ENCODE data around the gene PRR11.
"Not testable (repeated sequence)": the region's sequence is repeated elsewhere in the genome, so short reads cannot be mapped to it uniquely, and the experiment has no call there.

PRR11 gene

GRCh38 chr17:59155439-59156177 is at the start of gene PRR11:
PRR11 (plus strand) TSS chr17:59155746; CDS start chr17:59169753, 14,007 bp downstream.
- peak; percentile 70 to 82 for DNase-seq (ENCODE audit: low read depth in 2 of 2)

DNA sequence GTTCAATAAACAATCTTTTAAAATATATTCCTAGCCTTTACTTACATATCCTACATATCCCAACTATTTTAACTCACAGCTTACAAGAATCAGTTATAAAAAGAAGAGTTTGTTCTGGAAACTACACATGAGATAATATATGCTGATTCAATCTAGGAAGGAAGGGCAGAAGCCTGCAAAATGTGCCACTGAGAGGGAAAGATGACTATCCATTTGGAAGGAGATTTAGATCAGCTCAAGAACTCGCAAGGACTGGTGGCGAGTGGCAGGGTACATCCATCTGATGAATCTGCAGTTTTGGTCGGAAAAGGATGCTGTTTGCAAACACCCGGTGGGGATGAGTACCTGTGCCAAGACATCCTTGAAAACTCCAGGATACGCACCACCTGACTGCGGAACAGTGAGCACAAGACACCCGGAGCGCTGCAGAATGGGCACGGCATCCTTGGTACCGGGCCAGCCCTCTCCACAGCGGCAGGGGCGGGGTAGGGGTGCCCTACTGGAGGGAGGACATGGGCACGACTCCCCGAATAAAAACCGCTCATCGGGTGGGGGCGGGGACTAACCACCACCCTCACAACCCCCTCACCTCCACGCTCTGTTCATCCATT is 49.6 kb upstream of the PRR11 start:
- peak; percentile 47 to 57 for DNase-seq (ENCODE audit: low read depth in 2 of 2)

DNA sequence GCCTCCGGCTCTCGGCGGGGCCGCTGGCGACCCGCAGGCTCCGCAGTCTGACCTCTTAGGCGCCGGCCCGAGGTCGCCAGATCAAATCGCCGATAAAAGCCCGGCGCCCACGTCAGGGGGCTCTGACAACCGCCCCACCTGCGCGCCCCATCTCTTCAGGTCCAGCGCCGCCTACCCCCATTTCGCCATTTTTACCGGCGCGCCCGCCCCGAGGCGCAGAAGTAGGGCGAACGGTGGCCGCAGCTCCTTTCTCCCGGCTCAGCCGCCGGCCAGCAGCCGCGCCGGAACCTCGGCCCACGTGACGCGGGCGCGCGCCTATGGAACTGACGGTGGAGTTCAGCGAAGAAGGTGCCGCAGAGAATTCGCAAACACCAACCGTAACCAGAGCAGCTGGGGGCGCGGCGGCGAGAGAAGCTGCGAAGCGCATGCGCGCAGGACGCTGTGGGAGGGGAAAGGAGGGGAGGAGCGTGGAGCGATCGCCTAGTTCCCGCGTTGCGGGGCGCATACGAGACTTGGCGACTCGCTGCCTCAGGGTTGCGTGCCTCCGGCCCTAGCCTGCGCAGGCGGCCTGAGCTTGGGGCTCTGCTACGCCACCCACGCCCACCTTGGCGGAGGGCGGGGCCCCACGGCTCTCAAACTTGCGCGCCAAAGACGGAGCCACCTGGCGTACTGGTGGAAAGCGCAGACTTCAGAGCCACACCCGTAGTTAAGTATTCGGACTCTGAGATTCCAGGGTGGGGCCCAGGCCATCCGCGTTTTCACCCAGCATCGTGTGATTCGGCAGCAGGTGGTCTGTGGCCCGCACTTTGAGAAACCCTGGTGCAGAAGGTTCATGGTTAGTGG is 48.9 kb upstream of the PRR11 start, which contains the start of gene TRIM37:
Gene TRIM37, minus strand, starts transcription at position 418 of the 843 bp plus-strand sequence. CDS start 419 bp downstream, outside the sequence.
- DNase-seq (ENCODE audit: low read depth in 2 of 2), result peak; percentile 96 to 98

DNA sequence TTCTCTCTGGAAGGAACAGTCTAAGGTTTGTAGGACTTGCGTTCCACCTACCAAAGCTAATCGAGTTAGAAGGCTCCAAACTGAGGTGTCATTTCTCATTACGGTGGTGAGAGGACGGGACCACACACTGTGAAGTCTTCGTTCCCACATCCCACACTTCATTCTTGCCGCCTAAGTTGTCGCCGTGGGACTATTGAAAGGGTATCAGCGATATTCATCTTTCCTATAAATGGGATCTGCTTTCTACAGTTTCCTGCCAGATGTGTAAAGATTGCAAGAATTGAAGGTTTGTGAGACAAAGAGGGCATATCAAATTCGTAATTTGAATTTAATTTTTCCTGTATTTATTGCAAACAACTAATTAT is 48.3 kb upstream of the PRR11 start:
- no peak for DNase-seq (ENCODE audit: low read depth in 2 of 2)

DNA sequence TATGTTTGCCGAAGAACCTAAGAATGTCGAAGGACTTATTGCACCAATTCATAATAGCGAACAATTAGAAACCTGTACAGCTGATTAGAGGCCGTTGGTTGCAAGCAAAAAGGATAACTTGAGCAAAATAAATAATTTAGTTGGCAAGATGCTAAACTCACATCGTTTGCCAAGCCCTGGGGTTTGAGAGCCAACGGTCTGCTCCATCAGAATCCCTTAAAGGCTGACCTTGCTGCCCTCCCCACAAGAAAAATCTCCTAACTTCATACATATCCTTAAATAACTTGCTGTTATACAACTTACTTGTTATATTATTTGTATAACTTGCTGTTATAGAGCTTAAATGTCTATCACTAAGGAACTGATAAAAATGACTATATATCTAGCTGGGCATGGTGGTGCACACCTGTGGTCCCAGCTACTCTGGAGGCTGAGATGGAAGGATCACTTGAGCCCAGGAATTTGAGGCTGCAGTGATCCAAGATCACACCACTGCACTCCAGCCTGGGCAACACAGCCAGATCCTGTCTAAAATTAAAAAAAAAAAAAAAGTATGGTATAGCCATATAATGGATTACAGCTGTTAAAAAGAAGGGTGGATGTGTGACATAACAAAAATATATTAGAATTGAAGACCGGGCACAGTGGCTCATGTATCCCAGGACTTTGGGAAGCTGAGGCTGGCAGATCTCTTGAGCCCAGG is 47.0 kb upstream of the PRR11 start:
- DNase-seq (ENCODE audit: low read depth in 2 of 2), result no peak

- no peak for DNase-seq (ENCODE audit: low read depth in 2 of 2)
Observed at GRCh38 chr17:59110973-59111372, 44.6 kb upstream of the PRR11 start.

DNA sequence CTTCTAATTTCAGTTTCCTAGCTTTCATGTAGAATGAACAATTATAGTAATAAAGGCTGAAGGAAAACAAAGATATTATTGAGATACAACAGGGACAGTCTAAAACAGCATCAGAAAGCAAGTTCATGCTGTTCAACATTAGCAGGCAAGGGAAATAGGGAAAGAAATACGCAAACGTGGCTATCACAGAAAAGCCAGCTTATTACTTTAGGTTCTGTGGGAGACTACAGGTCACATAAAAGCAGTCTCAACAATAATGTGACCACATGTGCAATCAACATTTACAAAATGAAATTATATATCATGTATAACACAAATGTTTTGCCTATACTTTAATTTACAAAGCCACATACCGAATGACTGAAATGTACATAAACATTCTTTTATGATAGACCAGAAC is 44.0 kb upstream of the PRR11 start:
- DNase-seq (ENCODE audit: low read depth in 2 of 2), result no peak

GRCh38 chr17:59115474-59115873 is 40.1 kb upstream of the PRR11 start:
- DNase-seq (ENCODE audit: low read depth in 2 of 2), result no peak

- no peak for DNase-seq (ENCODE audit: low read depth in 2 of 2)
Observed at GRCh38 chr17:59121901-59122480, 33.6 kb upstream of the PRR11 start.

GRCh38 chr17:59124665-59125064 is 30.9 kb upstream of the PRR11 start:
- no peak for DNase-seq (ENCODE audit: low read depth in 2 of 2)

DNA sequence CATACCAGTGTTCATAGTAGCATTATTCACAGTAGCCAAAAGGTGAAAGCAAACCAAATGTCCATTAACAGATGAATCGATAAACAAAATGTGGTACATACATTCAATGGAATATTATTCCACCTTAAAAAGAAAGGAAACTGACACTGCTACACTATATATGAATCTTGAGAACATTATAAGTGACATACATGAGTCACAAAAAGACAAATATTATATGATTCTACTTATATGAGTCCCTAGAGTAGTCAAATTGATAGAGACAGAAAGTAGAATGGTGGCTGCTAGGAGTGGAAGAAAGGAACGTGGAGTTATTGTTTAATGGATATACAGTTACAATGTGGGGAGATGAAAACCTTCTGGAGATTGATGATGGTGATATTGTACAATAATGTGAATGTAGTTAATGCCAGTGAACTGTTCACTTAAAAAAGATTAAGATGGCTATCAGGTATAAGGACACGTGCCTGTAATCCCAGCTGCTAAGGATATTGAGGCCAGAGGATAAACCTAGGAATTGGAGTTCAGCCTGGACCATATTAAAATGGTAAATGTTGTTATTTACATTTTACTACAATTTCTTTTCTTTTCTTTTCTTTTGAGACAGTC is 28.6 kb upstream of the PRR11 start:
- no peak for DNase-seq (ENCODE audit: low read depth in 2 of 2)

- DNase-seq (ENCODE audit: low read depth in 2 of 2), result no peak
Observed at GRCh38 chr17:59129814-59130213, 25.7 kb upstream of the PRR11 start.

DNA sequence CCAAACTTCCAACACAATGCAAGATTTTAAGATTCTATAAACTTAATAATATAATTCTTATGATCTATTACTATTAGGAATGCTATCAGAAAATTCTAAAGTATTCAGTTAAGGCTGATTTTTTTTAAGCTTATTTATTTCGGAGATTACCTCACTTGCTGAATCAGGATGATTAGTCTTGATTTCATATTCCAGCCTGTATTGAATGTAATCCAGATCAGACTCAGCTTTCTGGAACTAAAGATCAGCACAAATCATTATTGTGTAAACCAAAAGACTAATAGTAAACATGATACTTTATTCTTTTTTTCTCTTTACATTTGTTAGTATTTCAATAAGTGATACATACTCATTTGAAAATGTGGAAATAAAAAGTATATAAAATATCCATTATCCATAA is 24.4 kb upstream of the PRR11 start:
- DNase-seq (ENCODE audit: low read depth in 2 of 2), result no peak

- DNase-seq (ENCODE audit: low read depth in 2 of 2), result not testable (repeated sequence)
Observed at GRCh38 chr17:59138339-59138738, 17.2 kb upstream of the PRR11 start.

GRCh38 chr17:59139939-59140338 is 15.6 kb upstream of the PRR11 start:
- DNase-seq (ENCODE audit: low read depth in 2 of 2), result no peak

- no peak for DNase-seq (ENCODE audit: low read depth in 2 of 2)
Observed at GRCh38 chr17:59141860-59142259, 13.7 kb upstream of the PRR11 start.

- DNase-seq (ENCODE audit: low read depth in 2 of 2), result no peak
Observed at GRCh38 chr17:59145571-59146096, 9.9 kb upstream of the PRR11 start.

DNA sequence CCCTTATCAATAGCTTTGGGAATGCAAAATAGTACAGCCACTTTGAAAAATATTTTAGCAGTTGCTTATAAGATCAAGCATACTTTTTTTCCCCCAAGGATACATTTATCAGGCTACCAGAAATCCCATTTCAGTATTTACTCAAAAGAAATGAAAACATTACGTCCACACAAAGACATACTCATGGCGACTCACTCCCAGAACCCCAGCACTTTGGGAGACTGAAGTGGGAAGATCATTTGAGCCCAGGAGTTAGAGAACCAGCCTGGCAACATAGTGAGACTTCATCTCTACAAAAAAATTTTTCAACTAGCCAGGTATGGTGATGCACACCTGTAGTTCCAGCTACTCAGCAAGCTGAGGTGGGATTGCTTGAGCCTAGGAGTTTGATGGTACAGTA is 6.5 kb upstream of the PRR11 start:
- DNase-seq (ENCODE audit: low read depth in 2 of 2), result no peak

DNA sequence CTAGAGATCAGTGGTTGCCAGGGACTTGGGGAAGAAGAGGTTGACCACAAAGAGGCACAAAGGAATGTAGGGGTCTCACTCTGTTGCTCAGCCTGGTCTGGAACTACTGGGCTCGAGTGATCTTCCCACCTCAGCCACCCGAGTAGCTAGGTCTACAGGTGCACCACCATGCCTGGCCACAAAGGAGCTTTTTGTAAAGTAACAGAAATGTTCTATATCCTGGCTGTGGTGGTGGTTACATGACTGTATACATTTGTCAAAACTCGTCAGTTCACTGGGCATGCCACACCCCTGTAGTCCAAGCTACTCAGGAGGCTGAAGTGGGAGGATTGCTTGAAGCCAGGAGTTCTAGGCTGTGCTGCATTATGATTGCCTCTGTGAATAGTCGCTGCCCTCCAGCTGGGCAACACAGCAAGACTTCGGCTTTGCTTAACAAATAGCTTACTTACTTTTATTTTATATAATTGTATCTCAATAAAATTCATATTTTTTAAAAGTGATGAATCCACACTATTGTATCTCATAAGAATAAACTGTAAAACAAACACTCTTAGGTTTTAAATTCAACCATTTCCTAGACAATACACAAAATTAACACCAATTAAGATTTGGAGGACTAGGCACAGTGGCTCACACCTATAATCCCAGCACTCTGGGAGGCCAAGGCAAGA is 5.6 kb upstream of the PRR11 start:
- no peak for DNase-seq (ENCODE audit: low read depth in 2 of 2)

GRCh38 chr17:59151006-59151405 is 4.5 kb upstream of the PRR11 start:
- no peak for DNase-seq (ENCODE audit: low read depth in 2 of 2)
